ENCODE results near the gene LRFN5. TPM values are rescaled to one million over a fixed set of nuclear protein-coding genes. Genes with fewer than 3 reads are reported as not detected.
"Not testable (repeated sequence)": the region's sequence is repeated elsewhere in the genome, so short reads cannot be mapped to it uniquely, and the experiment has no call there.

Gene LRFN5
- total RNA-seq, 1 donor from 2014 or later: not detected

DNA sequence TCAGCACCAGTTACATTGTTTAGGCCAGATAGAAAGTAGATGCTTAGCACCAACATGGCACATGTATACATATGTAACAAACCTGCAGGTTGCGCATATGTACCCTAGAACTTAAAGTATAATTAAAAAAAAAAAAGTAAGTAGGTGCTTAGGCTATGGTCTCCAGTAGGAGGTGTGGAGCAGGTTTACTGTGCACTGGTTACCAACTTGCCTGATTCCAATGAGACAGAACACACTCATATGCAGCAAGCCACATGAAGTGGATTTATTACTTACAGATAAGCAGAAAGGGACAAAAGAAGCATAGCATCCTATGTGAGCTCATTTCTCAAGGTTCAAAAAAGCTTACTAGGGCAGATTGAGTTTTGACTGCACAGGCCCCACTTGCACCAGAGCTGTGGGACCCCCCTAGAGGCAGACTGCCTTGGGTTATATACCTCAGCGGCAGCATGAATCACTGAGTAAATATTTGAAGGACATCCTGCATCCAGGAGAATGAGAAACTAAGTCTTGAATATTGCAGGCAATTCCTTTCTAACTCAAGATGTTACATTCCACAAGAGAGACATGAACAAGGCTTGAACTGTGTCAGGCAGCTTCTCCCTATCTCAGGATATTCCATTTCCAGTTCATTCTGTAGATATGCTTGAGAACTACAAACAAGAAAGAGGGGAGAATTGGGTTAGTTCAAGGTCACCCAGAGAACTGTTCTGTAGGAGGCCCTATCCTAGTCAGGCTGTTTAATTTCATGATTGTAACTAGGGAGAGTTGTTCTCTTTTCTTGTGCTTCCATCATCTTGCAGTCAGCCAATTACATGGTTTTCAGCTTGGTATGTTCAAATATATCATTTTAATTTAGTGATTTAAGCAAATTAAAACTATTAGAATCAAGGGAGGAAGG lies 30.1 kb downstream of the LRFN5 start:
- DNase-seq: no peak

DNA sequence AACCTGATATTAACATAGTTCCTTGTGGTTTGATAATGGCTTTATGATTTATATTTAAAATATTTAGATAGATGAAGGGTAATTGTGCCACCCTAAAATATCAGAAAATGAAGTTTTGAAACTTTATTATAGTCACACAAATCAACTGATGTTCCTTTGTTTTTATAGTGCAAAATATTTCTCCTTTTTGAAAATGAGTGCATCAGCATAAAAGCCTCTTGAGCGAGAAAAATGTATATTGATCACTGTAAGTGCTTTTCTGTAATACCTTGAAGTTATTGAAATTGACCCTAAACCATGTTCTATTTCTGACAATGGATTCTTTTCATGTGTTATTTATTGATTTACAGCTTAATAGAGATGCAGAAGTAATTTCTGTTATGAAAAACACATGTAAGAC lies 35.0 kb downstream of the LRFN5 start:
- no peak for DNase-seq

DNA sequence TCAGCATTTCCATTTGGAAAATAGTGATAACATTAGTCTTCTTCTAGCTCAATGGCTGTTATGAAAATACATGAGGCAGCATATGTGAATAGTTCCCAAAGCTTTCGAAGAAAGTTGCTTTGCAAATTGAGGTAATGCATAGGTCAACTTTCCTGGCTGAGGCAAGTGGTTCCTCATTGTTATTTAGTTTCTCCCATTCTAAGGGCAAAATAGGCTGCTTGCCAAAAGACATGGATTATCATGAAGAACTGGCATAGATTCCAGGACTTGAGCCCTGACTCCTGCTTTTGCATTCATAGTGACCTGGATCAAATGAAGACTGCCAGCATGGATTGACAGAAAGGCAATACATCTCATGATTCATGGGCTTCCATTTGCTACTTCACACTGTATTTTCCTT lies 35.7 kb downstream of the LRFN5 start:
- no peak for DNase-seq

DNA sequence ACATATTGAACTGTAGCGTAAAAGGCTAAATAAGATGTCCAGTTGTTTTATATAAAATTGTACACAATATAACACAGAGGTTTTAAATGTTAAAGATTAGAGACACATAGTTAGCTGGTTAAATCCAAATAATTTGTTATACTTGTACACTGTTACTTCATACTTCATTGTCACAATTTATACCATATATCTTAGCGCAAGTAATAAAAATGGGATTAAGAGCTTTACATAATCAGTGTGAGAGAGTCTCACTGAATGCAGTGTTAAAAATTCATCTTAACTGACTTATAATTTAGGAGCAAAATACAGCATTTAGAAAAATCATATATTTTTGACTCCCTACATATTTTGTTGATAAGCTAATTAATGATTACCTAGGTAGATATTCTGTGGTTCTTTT lies 36.1 kb downstream of the LRFN5 start:
- no peak for DNase-seq

DNA sequence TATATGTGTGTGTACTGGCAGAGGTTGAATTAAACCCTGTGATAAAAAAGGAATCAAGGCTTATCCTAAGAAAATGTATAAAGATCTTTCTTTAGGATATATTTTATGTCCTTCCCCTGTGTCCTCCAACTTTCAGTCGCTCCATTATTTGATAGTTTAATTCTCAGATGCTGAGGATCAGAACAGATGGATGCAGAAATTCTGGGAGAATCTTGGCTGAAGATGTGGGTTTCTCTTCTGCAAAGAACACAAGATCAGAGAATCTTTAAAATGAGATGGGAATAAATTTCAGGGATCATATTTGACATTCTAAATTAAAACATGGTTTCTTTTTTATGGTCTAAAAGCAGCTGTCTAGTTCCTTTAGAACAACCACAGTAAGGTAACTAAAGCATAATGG lies 37.9 kb downstream of the LRFN5 start:
- DNase-seq: no peak

DNA sequence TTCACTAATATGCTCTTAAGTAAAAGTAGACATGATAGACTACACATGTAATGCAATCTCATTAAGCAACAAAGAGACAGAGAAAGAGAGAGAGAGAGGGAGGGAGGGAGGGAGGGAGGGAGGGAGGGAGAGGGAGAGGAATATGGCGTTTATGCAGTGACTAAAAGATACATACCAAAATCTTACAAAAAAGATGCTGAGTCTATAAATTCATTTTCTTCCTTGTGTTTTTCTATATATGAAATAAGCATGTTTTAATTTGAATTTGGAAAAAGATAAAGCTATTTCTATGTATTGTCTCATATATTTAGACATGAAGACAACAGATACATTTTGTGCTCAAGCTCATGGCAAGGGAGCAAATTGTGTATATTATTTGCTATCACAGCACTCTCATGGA lies 44.1 kb downstream of the LRFN5 start:
- no peak for DNase-seq

DNA sequence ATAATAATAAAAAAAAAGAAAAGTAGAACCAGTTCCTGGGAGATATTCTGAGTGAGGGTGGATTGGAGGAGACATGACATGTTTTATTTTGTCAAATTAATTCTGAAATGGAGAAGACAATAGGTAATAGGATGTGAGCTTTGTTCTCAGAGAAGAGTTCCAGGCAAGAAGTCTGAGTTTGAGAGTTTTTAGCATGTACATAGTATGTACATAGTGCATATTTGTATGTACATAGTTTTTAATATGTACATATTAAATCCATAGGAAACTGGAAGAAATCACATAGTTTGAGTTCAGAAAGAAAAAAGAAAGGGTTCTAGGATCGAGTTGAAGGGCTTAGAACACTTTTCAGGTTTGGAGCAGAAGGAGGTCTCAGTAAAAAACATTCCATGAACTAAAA lies 47.5 kb downstream of the LRFN5 start:
- DNase-seq: no peak

DNA sequence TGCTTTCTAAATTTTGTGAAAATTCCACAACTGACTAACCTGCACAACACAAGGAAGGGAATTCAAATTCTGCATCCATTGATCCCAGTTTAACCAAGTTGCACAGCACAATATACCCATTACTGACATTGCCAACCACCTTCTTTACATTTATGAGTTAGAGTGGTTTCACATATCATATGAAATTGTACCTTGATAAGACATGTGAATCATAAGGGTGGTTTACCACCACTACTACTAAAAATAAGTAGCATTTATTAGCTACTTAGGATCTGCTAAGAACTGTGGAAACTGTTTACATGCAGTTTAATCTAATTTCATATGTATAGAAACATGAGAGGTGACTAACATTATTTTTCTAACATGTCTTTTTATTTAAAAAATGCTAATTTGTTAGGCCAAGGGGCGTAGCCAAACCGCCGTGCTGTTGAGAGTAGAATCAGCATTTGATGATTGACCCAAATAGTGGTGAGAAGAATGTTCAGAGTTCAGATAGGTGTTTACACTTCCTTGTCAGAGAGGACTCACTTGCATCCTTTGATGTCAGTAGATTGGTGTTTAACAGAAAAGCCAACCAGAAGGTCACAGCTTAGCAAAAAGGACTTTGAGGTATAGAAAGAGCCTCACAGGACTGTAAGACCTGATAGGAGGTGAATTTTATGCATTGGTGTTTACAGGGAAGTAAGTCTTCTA lies 56.2 kb downstream of the LRFN5 start:
- DNase-seq: no peak

DNA sequence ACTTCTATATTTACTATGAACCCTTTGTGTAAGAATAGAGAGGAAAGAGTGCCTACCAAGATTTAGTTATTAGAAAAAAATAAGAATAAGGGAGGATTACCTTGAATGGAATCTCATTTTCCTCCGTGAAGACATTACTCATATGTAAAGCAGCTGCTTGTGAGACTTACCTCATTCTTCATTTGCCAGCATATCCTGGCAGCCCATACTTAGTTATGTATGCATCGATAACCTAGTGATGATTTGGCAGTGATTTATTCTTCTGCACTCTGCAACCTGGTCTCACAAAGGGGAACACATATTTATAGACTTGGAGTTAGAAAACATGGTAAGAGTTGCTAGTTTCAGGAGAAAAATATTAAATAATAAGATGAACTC lies 56.8 kb downstream of the LRFN5 start:
- no peak for DNase-seq

DNA sequence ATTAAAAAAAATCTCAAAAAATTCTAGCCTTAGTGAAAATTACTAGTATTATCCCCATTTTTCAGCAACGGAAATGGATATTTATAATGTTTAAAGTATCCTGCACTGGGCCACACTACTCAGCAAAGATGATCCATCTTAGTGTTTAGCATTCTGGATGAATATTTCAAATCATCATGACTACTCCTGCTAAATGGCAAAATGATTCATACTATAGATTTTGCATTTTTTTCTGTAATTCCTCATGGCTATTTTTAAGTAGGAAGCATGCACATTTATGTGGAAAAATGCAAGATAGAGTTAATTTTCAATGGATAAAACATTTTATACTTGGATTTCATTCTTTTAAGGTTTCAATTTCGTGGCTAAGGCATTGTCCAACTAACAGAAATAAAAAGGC lies 59.6 kb downstream of the LRFN5 start:
- DNase-seq: no peak

DNA sequence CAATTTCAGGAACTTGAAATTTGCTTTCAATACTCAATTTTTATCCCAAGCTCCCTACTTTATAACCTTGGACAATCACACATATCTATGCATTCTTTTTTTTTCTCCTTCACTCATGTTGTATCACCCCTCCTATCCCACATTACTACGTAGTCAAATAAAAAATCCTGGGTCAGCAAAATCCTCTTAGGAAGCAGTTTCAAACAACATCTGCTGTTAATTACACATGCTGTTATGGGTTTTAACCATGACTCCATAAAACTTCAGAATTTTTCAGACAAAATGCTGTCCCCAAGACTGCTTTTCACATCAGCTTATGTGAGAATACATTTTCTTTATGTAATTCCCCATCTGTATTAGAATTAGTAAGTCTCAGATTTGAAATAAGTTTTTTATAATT lies 61.7 kb downstream of the LRFN5 start:
- DNase-seq: no peak

DNA sequence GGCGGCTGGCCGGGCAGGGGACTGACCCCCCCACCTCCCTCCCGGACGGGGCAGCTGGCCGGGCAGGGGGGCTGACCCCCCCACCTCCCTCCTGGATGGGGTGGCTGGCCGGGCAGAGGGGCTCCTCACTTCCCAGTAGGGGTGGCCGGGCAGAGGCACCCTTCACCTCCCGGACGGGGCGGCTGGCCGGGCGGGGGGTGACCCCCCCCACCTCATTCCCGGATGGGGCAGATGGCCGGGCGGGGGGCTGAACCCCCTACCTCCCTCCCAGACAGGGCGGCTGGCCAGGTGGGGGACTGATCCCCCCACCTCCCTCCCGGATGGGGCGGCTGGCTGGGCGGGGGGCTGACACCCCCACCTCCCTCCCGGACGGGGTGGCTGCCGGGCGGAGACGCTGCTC lies 66.9 kb downstream of the LRFN5 start:
- not testable (repeated sequence) for DNase-seq

DNA sequence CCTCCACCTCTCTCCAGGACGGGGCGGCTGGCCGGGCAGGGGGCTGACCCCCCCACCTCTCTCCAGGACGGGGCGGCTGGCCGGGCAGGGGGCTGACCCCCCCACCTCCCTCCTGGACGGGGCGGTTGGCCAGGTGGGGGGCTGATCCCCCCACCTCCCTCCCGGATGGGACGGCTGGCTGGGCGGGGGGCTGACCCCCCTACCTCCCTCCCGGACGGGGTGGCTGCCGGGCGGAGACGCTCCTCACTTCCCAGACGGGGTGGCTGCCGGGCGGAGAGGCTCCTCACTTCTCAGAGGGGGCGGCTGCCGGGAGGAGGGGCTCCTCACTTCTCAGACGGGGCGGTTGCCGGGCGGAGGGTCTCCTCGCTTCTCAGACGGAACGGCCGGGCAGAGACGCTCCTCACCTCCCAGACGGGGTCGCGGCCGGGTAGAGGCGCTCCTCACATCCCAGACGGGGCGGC lies 67.9 kb downstream of the LRFN5 start:
- not testable (repeated sequence) for DNase-seq

DNA sequence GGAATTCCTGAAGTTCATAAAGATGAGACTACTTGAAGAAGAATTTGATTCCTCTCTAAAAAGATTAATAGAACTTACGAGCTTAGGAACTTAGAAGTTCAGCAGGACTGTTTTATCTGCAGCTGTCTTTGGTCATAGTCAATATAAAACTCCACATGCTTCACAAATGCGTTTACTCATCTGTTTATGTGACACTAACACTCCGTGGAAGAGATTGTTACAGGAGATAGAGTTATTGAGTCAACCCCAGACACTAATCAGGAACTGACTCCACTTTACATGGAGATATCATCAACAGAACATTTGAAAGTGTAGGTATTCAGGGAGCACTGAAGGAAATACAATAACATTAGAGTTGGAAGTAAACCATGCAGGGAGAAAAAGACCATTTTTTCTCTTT lies 92.8 kb downstream of the LRFN5 start:
- no peak for DNase-seq

DNA sequence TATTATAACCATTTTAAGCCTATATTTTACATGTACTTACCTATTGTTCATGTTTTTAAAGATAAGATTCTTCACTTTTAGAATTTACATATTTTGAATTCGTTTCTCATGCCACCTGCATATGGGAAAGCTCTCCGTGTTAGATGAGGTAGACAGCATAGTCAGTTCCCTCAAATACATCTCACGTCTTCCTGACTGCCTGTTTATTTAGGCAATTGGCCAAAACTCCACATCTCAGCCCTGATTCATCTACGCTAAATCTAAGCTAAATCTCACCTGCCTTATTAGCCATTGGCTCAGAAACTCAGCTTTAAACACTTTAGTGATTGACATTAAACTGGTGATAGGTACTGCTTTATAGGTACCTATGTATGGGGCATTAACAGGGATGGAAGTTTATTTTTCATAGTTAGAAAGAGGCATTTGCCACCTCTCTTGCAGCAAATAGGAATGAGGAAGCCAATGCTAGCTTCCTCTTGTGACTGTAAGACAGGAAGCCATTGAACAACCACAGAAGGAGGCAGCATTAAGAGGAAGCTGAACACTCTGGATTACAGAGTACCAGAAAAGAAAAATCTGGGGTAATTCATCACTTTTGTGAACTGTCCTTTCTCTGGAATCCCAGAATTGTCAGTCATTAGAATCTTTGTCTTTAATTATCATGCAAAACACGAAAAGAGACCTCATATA lies 111.9 kb downstream of the LRFN5 start:
- no peak for DNase-seq

DNA sequence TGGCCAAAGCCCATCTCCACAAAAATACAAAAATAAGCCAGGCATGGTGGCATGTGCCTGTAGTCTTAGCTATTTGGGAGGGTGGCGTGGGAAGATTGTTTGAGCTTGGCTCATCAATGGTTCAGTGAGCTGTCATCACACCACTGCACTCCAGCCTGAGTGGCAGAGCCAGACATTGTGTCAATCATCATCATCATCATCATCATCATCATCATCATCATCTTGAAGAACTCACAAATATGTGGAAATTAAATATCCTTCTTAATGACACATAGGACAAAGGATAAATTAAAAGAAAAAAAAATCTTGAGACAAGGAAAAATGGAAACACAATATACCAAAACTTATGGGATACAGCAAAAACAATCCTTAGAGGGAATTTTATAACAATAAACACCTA lies 132.5 kb downstream of the LRFN5 start:
- no peak for DNase-seq

DNA sequence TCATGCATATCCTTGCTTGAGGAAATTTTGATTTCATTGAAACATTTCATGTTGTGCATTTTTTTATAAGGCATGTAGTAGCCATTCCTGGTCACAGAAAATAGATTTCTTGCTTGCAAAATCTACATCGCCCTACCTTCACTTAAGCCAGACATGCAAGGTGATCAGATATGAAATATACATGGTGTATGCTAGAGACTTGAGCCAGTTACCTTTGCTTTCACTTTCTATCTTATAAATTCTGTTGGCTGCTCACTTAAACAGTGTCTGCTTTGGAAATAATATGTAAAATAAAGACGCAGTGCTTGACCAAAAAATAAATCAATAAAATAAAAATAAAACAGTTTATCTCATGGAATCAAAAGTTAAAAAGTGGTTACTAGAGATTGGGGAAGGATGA lies 136.5 kb downstream of the LRFN5 start:
- no peak for DNase-seq

DNA sequence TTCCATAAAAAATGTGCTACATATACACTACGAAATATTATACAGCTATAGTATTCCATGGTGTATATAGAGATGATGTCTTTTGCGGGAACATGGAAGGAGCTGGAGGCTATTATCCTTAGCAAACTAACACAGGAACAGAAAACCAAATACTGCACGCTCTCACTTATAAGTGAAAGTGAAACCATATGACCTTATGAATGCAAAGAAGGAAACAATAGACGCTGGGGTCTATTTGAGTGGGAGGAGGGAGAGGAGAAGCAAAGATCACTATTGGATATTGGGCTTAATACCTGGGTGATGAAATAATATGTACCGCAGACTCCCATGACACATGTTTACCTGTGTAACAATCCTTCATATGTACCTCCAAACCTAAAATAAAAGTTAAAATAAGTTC lies 142.8 kb downstream of the LRFN5 start:
- DNase-seq: no peak

DNA sequence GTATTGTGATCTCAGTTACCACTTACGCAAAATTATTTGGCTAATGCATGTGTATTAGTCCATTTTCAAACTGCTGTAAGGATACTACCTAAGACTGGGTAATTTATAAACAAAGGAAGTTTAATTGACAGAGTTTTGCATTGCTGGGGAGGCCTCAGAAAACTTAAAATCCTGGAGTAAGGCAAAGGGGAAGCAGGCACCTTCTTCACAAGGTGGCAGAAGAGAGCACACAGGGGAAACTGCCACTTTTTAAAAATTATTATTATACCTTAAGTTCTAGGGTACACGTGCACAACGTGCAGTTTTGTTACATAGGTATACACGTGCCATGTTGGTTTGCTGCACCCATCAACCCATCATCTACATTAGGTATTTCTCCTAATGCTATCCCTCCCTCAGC lies 143.9 kb downstream of the LRFN5 start:
- DNase-seq: not testable (repeated sequence)

DNA sequence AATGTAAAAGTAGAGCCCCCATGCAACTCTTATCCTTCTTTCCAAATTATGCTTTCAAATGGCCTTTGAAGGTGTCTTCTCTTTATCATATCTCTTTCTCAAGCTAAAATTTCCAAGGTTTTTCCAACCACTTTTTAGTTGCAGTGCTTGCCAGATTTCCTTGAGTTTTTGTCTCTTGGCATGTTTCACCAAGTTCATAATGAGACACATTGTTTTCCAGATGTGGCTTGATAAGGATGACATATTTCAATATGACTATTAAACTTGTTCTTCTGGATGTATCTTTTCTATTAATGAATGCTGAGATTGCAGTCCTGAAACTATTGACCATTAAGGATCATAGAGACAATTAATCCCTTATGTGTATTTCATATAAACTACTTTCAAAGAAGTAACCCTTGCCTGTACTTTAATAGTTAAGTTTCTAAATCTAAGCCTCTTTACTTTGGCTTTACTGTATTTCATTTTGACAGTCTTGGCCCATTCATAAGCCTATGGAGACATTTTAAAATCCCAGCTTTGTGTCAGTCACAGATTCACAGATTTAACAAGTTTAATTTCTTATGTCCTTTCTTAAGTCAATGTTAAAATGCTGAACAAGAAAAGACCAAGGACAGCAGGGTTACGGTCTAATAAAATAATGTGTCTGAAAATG lies 151.5 kb downstream of the LRFN5 start:
- DNase-seq: no peak

DNA sequence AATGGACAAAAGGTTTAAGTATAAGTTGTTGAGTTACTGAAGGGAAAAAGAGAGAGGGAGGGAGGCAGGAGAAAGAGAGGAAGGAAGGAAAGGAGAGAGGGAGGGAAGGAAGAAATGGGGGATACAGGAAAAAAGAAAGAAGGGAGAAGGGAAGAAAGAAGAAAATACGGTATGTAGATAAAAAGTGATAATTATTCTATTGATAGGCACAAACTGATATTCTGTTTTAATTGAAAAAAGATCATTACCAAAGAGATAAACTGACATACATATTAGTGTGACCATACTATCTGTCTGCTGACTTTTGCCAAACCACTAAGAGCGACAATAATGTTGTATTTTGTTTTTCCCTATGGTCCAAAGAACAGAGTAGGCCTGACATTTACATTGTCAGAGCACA lies 154.5 kb downstream of the LRFN5 start:
- no peak for DNase-seq

DNA sequence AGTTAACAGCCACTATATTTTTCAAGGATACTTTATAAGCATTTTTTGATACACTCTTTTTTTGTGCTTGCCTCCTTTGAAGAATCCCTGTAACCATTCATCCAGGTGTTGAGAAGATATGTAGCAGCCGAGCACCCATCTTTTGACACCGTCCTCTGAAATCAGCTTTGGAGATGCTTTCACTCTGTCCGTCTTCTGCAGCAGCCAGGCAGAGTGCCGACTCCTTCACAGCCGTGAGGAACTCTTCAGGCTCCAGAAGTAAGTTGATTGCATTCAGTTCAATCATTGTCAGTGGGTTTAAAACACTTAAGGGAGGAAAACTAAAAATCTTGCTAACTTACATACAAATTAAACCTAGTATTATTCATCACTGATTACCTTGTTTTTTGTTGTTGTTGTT lies 160.1 kb downstream of the LRFN5 start:
- no peak for DNase-seq

Data from dermis blood vessel endothelial cell (primary cell).